ENCODE results near the gene ZNF587B. TPM values are rescaled to one million over a fixed set of nuclear protein-coding genes. Genes with fewer than 3 reads are reported as not detected.
A peak's percentile ranks its signal among the peaks of the same experiment; 100 is the strongest.

Gene ZNF587B
- total and polyA plus RNA-seq, 9 of the 15 experiments (the other 6 are each of a cell fraction or from before 2014, with no cell fraction given): 7.4 to 37.5 (median 20.8) TPM

- TF ChIP-seq, protein P1, sequence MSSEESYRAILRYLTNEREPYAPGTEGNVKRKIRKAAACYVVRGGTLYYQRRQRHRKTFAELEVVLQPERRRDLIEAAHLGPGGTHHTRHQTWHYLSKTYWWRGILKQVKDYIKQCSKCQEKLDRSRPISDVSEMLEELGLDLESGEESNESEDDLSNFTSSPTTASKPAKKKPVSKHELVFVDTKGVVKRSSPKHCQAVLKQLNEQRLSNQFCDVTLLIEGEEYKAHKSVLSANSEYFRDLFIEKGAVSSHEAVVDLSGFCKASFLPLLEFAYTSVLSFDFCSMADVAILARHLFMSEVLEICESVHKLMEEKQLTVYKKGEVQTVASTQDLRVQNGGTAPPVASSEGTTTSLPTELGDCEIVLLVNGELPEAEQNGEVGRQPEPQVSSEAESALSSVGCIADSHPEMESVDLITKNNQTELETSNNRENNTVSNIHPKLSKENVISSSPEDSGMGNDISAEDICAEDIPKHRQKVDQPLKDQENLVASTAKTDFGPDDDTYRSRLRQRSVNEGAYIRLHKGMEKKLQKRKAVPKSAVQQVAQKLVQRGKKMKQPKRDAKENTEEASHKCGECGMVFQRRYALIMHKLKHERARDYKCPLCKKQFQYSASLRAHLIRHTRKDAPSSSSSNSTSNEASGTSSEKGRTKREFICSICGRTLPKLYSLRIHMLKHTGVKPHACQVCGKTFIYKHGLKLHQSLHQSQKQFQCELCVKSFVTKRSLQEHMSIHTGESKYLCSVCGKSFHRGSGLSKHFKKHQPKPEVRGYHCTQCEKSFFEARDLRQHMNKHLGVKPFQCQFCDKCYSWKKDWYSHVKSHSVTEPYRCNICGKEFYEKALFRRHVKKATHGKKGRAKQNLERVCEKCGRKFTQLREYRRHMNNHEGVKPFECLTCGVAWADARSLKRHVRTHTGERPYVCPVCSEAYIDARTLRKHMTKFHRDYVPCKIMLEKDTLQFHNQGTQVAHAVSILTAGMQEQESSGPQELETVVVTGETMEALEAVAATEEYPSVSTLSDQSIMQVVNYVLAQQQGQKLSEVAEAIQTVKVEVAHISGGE (CRISPR knock-in tag; IDR thresholded peaks at IDR 0.05): peak in 1 of 3 experiments; percentile 69; a peak in 1 of 6 replicates
- TF ChIP-seq POLR2AphosphoS5 (IDR thresholded peaks at IDR 0.05; ENCODE audit: control insufficient read depth, insufficient read depth, low read depth, low read length) (peak; percentile 66), MAX (CRISPR knock-in tag; IDR thresholded peaks at IDR 0.05) (peak; percentile 93)
Observed at GRCh38 chr19:57849666-57850473, 19.8 kb downstream of the ZNF587B start, which contains the start of gene ZNF587 (continued).
